CD4-positive, alpha-beta memory T cell (primary cell): ENCODE data around the gene MRPS27. TPM values are rescaled to one million over a fixed set of nuclear protein-coding genes. Genes with fewer than 3 reads are reported as not detected.

ENCODE experiments used
- CTCF ChIA-PET: fragments of 350-600 bp; sonication (Branson Sonifier 250); formaldehyde crosslinking; loops from one replicate; lab custom pipeline; 2021; ENCODE audit warnings: inconsistent platforms; ENCODE audit not compliant: partially characterized antibody; lab: Charles Lee
- POLR2A ChIA-PET: fragments of 350-600 bp; sonication (Branson Sonifier 250); formaldehyde crosslinking; loops from one replicate; lab custom pipeline; 2021; ENCODE audit not compliant: partially characterized antibody; lab: Charles Lee
- DNase-seq, 5 donors: peaks; one replicate each; pipeline versions ENCODE4 v3.0.0 to v3.0.0-alpha.2; 2020 to 2022; ENCODE audit warnings: mixed read lengths in 1 of 5
- H3K27ac ChIP-seq: one replicate; pipeline ENCODE4 v1.7.0; 2013; ENCODE audit warnings: low read depth, low read length
- H3K27me3 ChIP-seq: 2 replicates; pipeline ENCODE4 v1.7.0; 2013; ENCODE audit warnings: mild to moderate bottlenecking, low read length, moderate library complexity; ENCODE audit not compliant: insufficient read depth
- H3K36me3 ChIP-seq: 2 replicates; pipeline ENCODE4 v1.7.0; 2013; ENCODE audit warnings: mild to moderate bottlenecking, low read length, moderate library complexity; ENCODE audit not compliant: insufficient read depth
- H3K4me1 ChIP-seq: 2 replicates; pipeline ENCODE4 v1.7.0; 2013; ENCODE audit warnings: mild to moderate bottlenecking, low read length, moderate library complexity; ENCODE audit not compliant: insufficient read depth
- H3K4me3 ChIP-seq, 2 donors: one replicate each; pipeline ENCODE4 v1.7.0; 2013; ENCODE audit warnings: low read length in 2 of 2, mild to moderate bottlenecking in 1 of 2
- H3K9me3 ChIP-seq, 2 donors: one replicate each; pipeline ENCODE4 v1.7.0; 2013; ENCODE audit warnings: low read length in 2 of 2, control low read depth in 1 of 2; ENCODE audit not compliant: control insufficient read depth in 1 of 2
- H3K27ac Mint-ChIP-seq, 7 donors: one replicate each; pipeline ENCODE4 v1.8.0; 2020 to 2021; ENCODE audit warnings: mixed read lengths in 7 of 7, mild to moderate bottlenecking in 6 of 7, inconsistent platforms in 3 of 7, moderate library complexity in 3 of 7
- H3K27me3 Mint-ChIP-seq, 2 donors: one replicate each; pipeline ENCODE4 v1.8.0; 2020 to 2021; ENCODE audit warnings: mixed read lengths in 2 of 2
- H3K36me3 Mint-ChIP-seq, 2 donors: one replicate each; pipeline ENCODE4 v1.8.0; 2020 to 2021; ENCODE audit warnings: mixed read lengths in 2 of 2, inconsistent platforms in 1 of 2, mild to moderate bottlenecking in 1 of 2
- H3K4me1 Mint-ChIP-seq, 4 donors: one replicate each; pipeline ENCODE4 v1.8.0; 2020 to 2021; ENCODE audit warnings: mixed read lengths in 4 of 4, mild to moderate bottlenecking in 1 of 4
- H3K4me3 Mint-ChIP-seq, 8 donors: one replicate each; pipeline ENCODE4 v1.8.0; 2020 to 2021; ENCODE audit warnings: mixed read lengths in 8 of 8, mild to moderate bottlenecking in 7 of 8, moderate library complexity in 6 of 8, inconsistent platforms in 3 of 8
- H3K9me3 Mint-ChIP-seq, 8 donors: one replicate each; pipeline ENCODE4 v1.8.0; 2020 to 2021; ENCODE audit warnings: mixed read lengths in 8 of 8, mild to moderate bottlenecking in 5 of 8, inconsistent platforms in 3 of 8, moderate library complexity in 1 of 8
- intact Hi-C: fragments of 100-400 bp; cut with micrococcal nuclease; formaldehyde crosslinking; loops from one replicate; pipeline ENCODE4 v1.15.1; 2023
- polyA plus RNA-seq, 2 donors: library from polyadenylated mRNA; unstranded; fragments of 300-500 nt; fragmentation: Illumina TruSeq; gene quantifications; one replicate each; pipeline ENCODE4 v1.2.3, GENCODE V29; 2021
- total RNA-seq, 2 experiments: library from RNA; stranded (reverse); gene quantifications; one replicate each; pipeline ENCODE4 v1.2.3, GENCODE V29; 2021

The MRPS27 gene
- total and polyA plus RNA-seq, 4 experiments from 2014 or later = 36.6 to 44.6 (median 39.0) TPM

- intact Hi-C loops = no loop called here
- peaks cover 0 to 9% of the 10 kb centered on the region in 2 donors for H3K36me3 Mint-ChIP-seq
- POLR2A ChIA-PET = no interaction called here
- Histone ChIP-seq H3K36me3 (no peaks in the 10 kb centered on the region), H3K27me3 (no peaks in the 10 kb centered on the region), H3K27ac (no peak overlapping the region), H3K4me1 (no peaks in the 10 kb centered on the region), H3K9me3 (no peaks in the 10 kb centered on the region), H3K4me3 (no peak overlapping the region)
- peaks cover 0 to 2% (median 0%) of the 10 kb centered on the region in 8 donors for H3K9me3 Mint-ChIP-seq
- CTCF ChIA-PET = interaction anchor here (0.6 kb wide), 1 partner anchor 429 kb away, joined by 3 read pairs; no protein-coding TSS in a partner anchor
- H3K4me1 Mint-ChIP-seq = peaks cover 0 to 4% (median under 1%) of the 10 kb centered on the region in 4 donors
- no peak overlapping the region for H3K4me3 Mint-ChIP-seq
- no peak for DNase-seq
- no peak overlapping the region for H3K27ac Mint-ChIP-seq
- no peaks in the 10 kb centered on the region for H3K27me3 Mint-ChIP-seq
Observed at GRCh38 chr5:72209147-72210115, 110.6 kb downstream of the MRPS27 start.

GRCh38 chr5:72208324-72208926, 111.6 kb downstream of the MRPS27 start:
- intact Hi-C loops = no loop called here
- Mint-ChIP-seq H3K27ac (peak overlapping the region in 1 of 7 donors; percentile 22), H3K27me3 (no peaks in the 10 kb centered on the region), H3K4me3 (no peak overlapping the region), H3K9me3 (peaks cover 0 to 2% (median 0%) of the 10 kb centered on the region in 8 donors), H3K36me3 (peaks cover 0 to 9% of the 10 kb centered on the region in 2 donors), H3K4me1 (peaks cover 0 to 4% (median under 1%) of the 10 kb centered on the region in 4 donors)
- ChIA-PET POLR2A (no interaction called here), CTCF (no interaction called here)
- no peak overlapping the region for H3K4me3 ChIP-seq
- H3K9me3 ChIP-seq = no peaks in the 10 kb centered on the region
- H3K27ac ChIP-seq = no peak overlapping the region
- no peaks in the 10 kb centered on the region for H3K4me1 ChIP-seq
- no peaks in the 10 kb centered on the region for H3K27me3 ChIP-seq
- no peaks in the 10 kb centered on the region for H3K36me3 ChIP-seq
- DNase-seq = no peak

GRCh38 chr5:72206994-72207393, 113.0 kb downstream of the MRPS27 start:
- Mint-ChIP-seq H3K27ac (no peak overlapping the region), H3K27me3 (no peaks in the 10 kb centered on the region), H3K36me3 (peaks cover 0 to 9% of the 10 kb centered on the region in 2 donors), H3K4me3 (no peak overlapping the region), H3K4me1 (peaks cover 0 to 4% (median under 1%) of the 10 kb centered on the region in 4 donors), H3K9me3 (peaks cover 0 to 2% (median 0%) of the 10 kb centered on the region in 8 donors)
- intact Hi-C loops = no loop called here
- H3K27ac ChIP-seq = no peak overlapping the region
- H3K9me3 ChIP-seq = no peaks in the 10 kb centered on the region
- no peak overlapping the region for H3K4me3 ChIP-seq
- H3K36me3 ChIP-seq = no peaks in the 10 kb centered on the region
- ChIA-PET POLR2A (no interaction called here), CTCF (no interaction called here)
- no peaks in the 10 kb centered on the region for H3K27me3 ChIP-seq
- DNase-seq = no peak
- no peaks in the 10 kb centered on the region for H3K4me1 ChIP-seq

- H3K4me3 Mint-ChIP-seq = no peak overlapping the region
- H3K27ac Mint-ChIP-seq = no peak overlapping the region
- H3K27me3 ChIP-seq = no peaks in the 10 kb centered on the region
- no peak for DNase-seq
- intact Hi-C loops = no loop called here
- H3K27ac ChIP-seq = no peak overlapping the region
- CTCF ChIA-PET = no interaction called here
- H3K4me1 ChIP-seq = no peaks in the 10 kb centered on the region
- H3K4me1 Mint-ChIP-seq = peaks cover 0 to 2% (median 0%) of the 10 kb centered on the region in 4 donors
- H3K27me3 Mint-ChIP-seq = no peaks in the 10 kb centered on the region
- POLR2A ChIA-PET = no interaction called here
- no peaks in the 10 kb centered on the region for H3K9me3 ChIP-seq
- peaks cover 0 to 9% of the 10 kb centered on the region in 2 donors for H3K36me3 Mint-ChIP-seq
- no peaks in the 10 kb centered on the region for H3K36me3 ChIP-seq
- H3K9me3 Mint-ChIP-seq = peaks cover 0 to 2% (median 0%) of the 10 kb centered on the region in 8 donors
- H3K4me3 ChIP-seq = no peak overlapping the region
Observed at GRCh38 chr5:72206160-72206559, 113.9 kb downstream of the MRPS27 start.

DNA sequence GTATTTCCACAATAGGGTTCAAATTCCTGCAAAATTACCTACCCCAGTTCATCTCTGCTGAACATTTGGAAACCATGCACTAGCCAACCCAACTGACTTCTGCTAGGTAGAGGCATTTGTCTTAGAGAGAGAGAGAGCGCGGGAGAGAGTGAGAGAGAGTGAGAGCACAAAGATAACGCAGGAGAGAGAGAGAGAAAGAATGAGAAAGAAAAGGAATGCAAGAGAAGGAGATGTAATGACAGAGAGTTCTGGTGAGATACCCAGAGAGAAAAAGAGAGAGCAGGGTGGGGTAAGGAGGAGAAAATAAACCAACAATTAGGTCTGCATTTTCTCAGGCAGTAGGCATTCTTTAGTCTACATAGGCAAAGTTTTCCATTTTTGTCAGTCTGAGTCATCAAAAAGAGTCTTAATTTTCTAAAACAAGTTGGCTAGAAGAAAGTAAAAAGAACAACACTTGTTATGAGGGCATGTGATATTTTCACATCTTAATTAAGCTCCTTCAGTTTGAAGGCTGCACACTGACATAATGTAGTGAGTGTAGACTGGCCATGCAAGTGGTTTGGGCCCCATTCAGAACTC, 114.5 kb downstream of the MRPS27 start:
- H3K27me3 ChIP-seq = no peaks in the 10 kb centered on the region
- Mint-ChIP-seq H3K36me3 (peaks cover 0 to 9% of the 10 kb centered on the region in 2 donors), H3K4me1 (no peaks in the 10 kb centered on the region), H3K4me3 (no peak overlapping the region), H3K9me3 (peaks cover 0 to 2% (median 0%) of the 10 kb centered on the region in 8 donors), H3K27ac (no peak overlapping the region), H3K27me3 (no peaks in the 10 kb centered on the region)
- H3K27ac ChIP-seq = no peak overlapping the region
- H3K36me3 ChIP-seq = no peaks in the 10 kb centered on the region
- intact Hi-C loops = no loop called here
- ChIA-PET POLR2A (no interaction called here), CTCF (no interaction called here)
- no peak overlapping the region for H3K4me3 ChIP-seq
- H3K9me3 ChIP-seq = no peaks in the 10 kb centered on the region
- DNase-seq = no peak
- no peaks in the 10 kb centered on the region for H3K4me1 ChIP-seq

- intact Hi-C loops = no loop called here
- Mint-ChIP-seq H3K4me1 (no peaks in the 10 kb centered on the region), H3K9me3 (peaks cover 0 to 2% (median 0%) of the 10 kb centered on the region in 8 donors)
Observed at GRCh38 chr5:72204946-72205345, 115.1 kb downstream of the MRPS27 start.

More at GRCh38 chr5:72204946-72205345, 115.1 kb downstream of the MRPS27 start:
- CTCF ChIA-PET = no interaction called here
- peaks cover 0 to 9% of the 10 kb centered on the region in 2 donors for H3K36me3 Mint-ChIP-seq
- no peaks in the 10 kb centered on the region for H3K27me3 ChIP-seq
- H3K9me3 ChIP-seq = no peaks in the 10 kb centered on the region
- no peak overlapping the region for H3K4me3 Mint-ChIP-seq
- no peaks in the 10 kb centered on the region for H3K4me1 ChIP-seq
- no peak overlapping the region for H3K4me3 ChIP-seq
- no peaks in the 10 kb centered on the region for H3K27me3 Mint-ChIP-seq
- POLR2A ChIA-PET = no interaction called here
- no peak overlapping the region for H3K27ac ChIP-seq
- H3K36me3 ChIP-seq = no peaks in the 10 kb centered on the region
- no peak for DNase-seq
- no peak overlapping the region for H3K27ac Mint-ChIP-seq
